Calu3 (cell line): ENCODE results near the gene DNAAF5. TPM values are rescaled to one million over a fixed set of nuclear protein-coding genes. Genes with fewer than 3 reads are reported as not detected.
"Not testable (repeated sequence)": the region's sequence is repeated elsewhere in the genome, so short reads cannot be mapped to it uniquely, and the experiment has no call there.

ENCODE experiments used
- BruUV-seq: library from RNA; stranded (reverse); fragments of 400-500 nt; replicated peaks from 2 replicates; lab custom pipeline; 2021; lab: Mats Ljungman, UMichigan
- CTCF ChIA-PET: fragments of 300-600 bp; sonication (Branson Sonifier 250); formaldehyde crosslinking; loops from one replicate; lab custom pipeline; 2022; ENCODE audit warnings: antibody characterized with exemption; lab: Charles Lee
- DNase-seq: peaks from one replicate; pipeline ENCODE4 v3.0.0; 2022
- H3K27ac Mint-ChIP-seq: one replicate; pipeline ENCODE4 v1.8.0; 2022; ENCODE audit warnings: mixed read lengths; ENCODE audit not compliant: unreplicated experiment
- H3K27me3 Mint-ChIP-seq: one replicate; pipeline ENCODE4 v1.8.0; 2022; ENCODE audit warnings: mixed read lengths; ENCODE audit not compliant: unreplicated experiment
- H3K36me3 Mint-ChIP-seq: one replicate; pipeline ENCODE4 v1.8.0; 2022; ENCODE audit warnings: mild to moderate bottlenecking, moderate library complexity, mixed read lengths; ENCODE audit not compliant: insufficient read depth, unreplicated experiment
- H3K4me1 Mint-ChIP-seq: one replicate; pipeline ENCODE4 v1.8.0; 2022; ENCODE audit warnings: mild to moderate bottlenecking, low read depth, mixed read lengths; ENCODE audit not compliant: unreplicated experiment
- H3K4me3 Mint-ChIP-seq: one replicate; pipeline ENCODE4 v1.8.0; 2022; ENCODE audit warnings: mild to moderate bottlenecking, low read depth, moderate library complexity, mixed read lengths; ENCODE audit not compliant: unreplicated experiment
- H3K9me3 Mint-ChIP-seq: one replicate; pipeline ENCODE4 v1.8.0; 2022; ENCODE audit warnings: low read depth, mixed read lengths; ENCODE audit not compliant: unreplicated experiment
- intact Hi-C: fragments of 100-400 bp; cut with micrococcal nuclease; formaldehyde crosslinking; loops from one replicate; pipeline ENCODE4 v1.10.0; 2022; ENCODE audit not compliant: unreplicated experiment
- total RNA-seq: library from RNA; stranded (reverse); gene quantifications from 2 replicates; pipeline ENCODE4 v1.2.3, GENCODE V29; 2022
- TF ChIP-seq, protein P1 (sequence below): fragments of 200-600 bp; IDR thresholded peaks from one replicate; pipeline ENCODE4 v1.8.0; 2022; ENCODE audit warnings: antibody characterized with exemption; ENCODE audit not compliant: unreplicated experiment

DNAAF5 gene
- total RNA-seq, 1 experiment from 2014 or later, result 57.2 TPM

DNA sequence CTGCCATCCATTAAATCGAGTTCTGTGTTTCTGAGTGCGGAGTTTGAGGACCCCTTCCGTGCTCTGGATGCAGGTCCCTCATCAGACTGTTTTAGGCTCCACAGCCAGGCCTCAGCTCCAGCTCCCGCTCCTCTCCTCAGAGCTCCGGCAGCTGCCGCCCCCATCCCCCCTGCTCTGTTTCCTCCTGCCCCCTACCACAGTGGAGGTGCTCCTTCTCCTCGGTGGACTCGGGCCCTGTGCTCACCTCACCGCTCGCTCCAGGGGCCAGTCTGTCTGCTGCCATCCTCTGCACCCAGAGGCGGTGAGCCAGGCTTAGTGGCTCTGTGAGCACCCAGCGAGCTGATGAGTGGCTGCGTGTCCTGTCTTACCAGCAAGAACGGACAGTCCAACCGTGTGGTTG, 21.9 kb downstream of the DNAAF5 start:
- intact Hi-C loops, result no loop called here
- Mint-ChIP-seq H3K27me3 (no peaks in the 10 kb centered on the region), H3K4me1 (peaks cover under 1% of the 10 kb centered on the region), H3K4me3 (no peak overlapping the region), H3K27ac (no peak overlapping the region), H3K9me3 (no peaks in the 10 kb centered on the region), H3K36me3 (peaks cover 55% of the 10 kb centered on the region)
- CTCF ChIA-PET, result no interaction called here
- BruUV-seq, result no TSS peak
- TF ChIP-seq, protein P1, sequence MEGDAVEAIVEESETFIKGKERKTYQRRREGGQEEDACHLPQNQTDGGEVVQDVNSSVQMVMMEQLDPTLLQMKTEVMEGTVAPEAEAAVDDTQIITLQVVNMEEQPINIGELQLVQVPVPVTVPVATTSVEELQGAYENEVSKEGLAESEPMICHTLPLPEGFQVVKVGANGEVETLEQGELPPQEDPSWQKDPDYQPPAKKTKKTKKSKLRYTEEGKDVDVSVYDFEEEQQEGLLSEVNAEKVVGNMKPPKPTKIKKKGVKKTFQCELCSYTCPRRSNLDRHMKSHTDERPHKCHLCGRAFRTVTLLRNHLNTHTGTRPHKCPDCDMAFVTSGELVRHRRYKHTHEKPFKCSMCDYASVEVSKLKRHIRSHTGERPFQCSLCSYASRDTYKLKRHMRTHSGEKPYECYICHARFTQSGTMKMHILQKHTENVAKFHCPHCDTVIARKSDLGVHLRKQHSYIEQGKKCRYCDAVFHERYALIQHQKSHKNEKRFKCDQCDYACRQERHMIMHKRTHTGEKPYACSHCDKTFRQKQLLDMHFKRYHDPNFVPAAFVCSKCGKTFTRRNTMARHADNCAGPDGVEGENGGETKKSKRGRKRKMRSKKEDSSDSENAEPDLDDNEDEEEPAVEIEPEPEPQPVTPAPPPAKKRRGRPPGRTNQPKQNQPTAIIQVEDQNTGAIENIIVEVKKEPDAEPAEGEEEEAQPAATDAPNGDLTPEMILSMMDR, result no peak
- DNase-seq, result no peak

DNA sequence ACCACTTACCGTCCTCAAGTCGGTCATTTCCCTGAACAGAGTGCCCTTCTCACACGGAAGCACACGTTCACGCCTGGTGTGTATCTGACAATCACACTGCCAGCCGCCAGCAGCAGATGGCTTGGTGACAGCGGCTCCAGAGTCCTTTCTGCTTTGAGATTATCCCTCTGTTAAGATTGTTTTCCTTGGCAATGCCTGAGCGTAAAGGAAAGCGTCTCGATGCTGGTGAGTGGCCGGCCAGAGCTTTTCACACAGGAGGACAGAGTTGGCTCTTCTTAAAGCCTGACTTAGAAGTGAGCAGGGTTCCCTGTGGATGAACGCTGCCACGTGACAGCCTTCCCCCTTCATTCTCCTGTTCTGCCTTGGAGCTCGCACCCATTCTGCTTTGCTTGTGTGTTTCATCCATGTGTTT, 22.6 kb downstream of the DNAAF5 start:
- BruUV-seq, result no TSS peak
- no peak for DNase-seq
- Mint-ChIP-seq H3K27ac (no peak overlapping the region), H3K4me3 (no peak overlapping the region), H3K27me3 (no peaks in the 10 kb centered on the region), H3K36me3 (peaks cover 54% of the 10 kb centered on the region), H3K9me3 (no peaks in the 10 kb centered on the region), H3K4me1 (no peaks in the 10 kb centered on the region)
- CTCF ChIA-PET, result interaction anchor here (0.9 kb wide), 1 partner anchor 14 kb away, joined by 3 read pairs; no protein-coding TSS in a partner anchor
- intact Hi-C loops, result no loop called here
- TF ChIP-seq, protein P1, result no peak

DNA sequence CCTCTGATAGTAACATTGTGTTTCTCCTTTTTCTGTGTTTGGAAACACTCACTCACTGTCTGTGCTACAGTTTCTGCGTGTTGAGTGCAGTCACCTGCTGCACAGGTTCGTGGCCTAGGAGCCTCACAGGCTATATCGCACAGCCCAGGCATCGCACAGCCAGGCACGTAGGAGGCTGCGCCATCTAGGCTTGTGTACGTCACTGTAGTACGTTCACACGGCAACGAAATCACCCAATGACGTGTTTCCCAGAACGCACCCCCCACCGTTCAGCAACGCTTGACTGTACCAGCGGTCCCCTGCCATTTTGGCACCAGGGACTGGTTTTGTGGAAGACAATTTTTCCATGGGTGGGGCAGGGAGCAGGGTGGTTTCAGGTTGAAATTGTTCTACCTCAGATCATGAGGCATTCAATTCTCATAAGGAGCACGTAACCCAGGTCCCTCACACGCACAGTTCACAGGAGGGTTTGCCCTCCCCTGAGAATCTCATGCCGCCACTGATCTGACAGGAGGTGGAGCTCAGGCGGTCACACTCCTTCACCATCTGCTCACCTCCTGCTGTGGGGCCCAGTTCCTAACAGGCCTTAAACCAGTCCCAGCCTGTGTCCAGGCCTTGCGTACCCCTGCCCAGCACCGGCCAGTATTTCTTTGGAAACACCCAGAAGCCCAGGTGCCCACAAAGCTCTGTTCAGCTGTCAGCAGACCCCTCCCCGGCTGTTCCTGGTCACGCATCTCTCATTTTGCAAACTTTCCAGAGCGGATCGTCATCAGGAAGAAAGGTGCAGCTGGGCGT, 23.8 kb downstream of the DNAAF5 start:
- intact Hi-C loops, result no loop called here
- BruUV-seq, result no TSS peak

DNA sequence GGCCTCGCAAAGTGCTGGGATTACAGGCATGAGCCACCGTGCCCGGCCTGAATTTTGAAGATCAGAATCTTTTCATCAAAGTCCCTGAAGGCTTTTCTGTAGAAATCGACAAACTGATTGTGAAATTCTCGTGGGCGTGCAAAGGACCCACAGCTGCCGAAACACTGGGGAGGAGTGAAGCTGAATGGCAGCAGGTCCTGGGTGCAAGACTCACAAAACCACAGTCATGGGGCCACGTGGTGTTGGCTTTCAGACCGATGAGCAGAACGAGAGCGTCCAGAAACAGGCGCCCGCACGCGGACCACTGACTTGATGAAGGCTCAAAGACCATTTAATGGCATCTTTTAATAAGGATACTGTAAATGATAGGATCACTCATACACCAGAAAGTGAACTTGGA, 25.3 kb downstream of the DNAAF5 start:
- no peaks in the 10 kb centered on the region for H3K9me3 Mint-ChIP-seq
- no peak overlapping the region for H3K27ac Mint-ChIP-seq
- no peak overlapping the region for H3K4me3 Mint-ChIP-seq
- H3K27me3 Mint-ChIP-seq, result no peaks in the 10 kb centered on the region
- CTCF ChIA-PET, result interaction anchor here (0.5 to 0.7 kb wide), 4 partner anchors 11 to 353 kb away, joined by 3 to 5 read pairs (median 4); no protein-coding TSS in a partner anchor
- no TSS peak for BruUV-seq
- TF ChIP-seq, protein P1, result no peak
- peaks cover 56% of the 10 kb centered on the region for H3K36me3 Mint-ChIP-seq
- intact Hi-C loops, result no loop called here
- H3K4me1 Mint-ChIP-seq, result no peaks in the 10 kb centered on the region
- no peak for DNase-seq

More for the DNA sequence above, 23.8 kb downstream of the DNAAF5 start:
- no peaks in the 10 kb centered on the region for H3K4me1 Mint-ChIP-seq
- no peak overlapping the region for H3K27ac Mint-ChIP-seq
- TF ChIP-seq, protein P1, result no peak
- H3K36me3 Mint-ChIP-seq, result peaks cover 60% of the 10 kb centered on the region
- H3K27me3 Mint-ChIP-seq, result no peaks in the 10 kb centered on the region
- H3K9me3 Mint-ChIP-seq, result no peaks in the 10 kb centered on the region
- DNase-seq, result no peak
- CTCF ChIA-PET, result interaction anchor here (0.9 kb wide), 1 partner anchor 15 kb away, joined by 3 read pairs; no protein-coding TSS in a partner anchor
- no peak overlapping the region for H3K4me3 Mint-ChIP-seq

DNA sequence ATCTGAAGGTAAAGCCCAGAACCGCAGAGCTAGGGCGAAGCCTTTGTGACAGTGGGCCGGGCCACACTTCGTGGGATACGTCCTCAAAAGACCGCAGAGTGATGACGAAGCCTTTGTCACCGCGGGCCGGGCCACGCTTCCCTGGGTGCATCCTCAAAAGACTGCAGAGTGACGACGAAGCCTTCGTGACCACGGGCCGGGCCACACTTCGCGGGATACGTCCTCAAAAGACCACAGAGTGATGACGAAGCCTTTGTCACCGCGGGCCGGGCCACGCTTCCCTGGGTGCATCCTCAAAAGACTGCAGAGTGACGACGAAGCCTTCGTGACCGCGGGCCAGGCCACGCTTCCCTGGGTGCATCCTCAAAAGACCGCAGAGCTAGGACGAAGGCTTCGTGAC, 25.8 kb downstream of the DNAAF5 start:
- H3K27ac Mint-ChIP-seq, BruUV-seq, H3K4me3 Mint-ChIP-seq, DNase-seq, H3K9me3 Mint-ChIP-seq, H3K4me1 Mint-ChIP-seq, H3K27me3 Mint-ChIP-seq, intact Hi-C loops, CTCF ChIA-PET: not testable (repeated sequence)
- peaks cover 56% of the 10 kb centered on the region for H3K36me3 Mint-ChIP-seq
